Thyroid gland (tissue), 4 donors: ENCODE results near the gene PLEKHH1. TPM values are rescaled to one million over a fixed set of nuclear protein-coding genes. Genes with fewer than 3 reads are reported as not detected.
A peak's percentile ranks its signal among the peaks of the same experiment; 100 is the strongest.

Source experiments
- DNase-seq, 2 donors: peaks; one replicate each; pipeline ENCODE4 v3.0.0-alpha.2; 2019
- H3K27ac ChIP-seq, 3 donors: fragments of 200-600 bp; sonication (generic); 1 replicate in 2 of 3; 2 replicates in 1 of 3; pipeline ENCODE4 v1.5.1; 2016 to 2019; ENCODE audit warnings: mild to moderate bottlenecking in 1 of 3, moderate library complexity in 1 of 3
- H3K27me3 ChIP-seq: fragments of 200-600 bp; sonication (generic); one replicate; pipeline ENCODE4 v1.5.1; 2019
- H3K36me3 ChIP-seq, 2 donors: fragments of 200-600 bp; sonication (generic); one replicate each; pipeline ENCODE4 v1.5.1; 2016 to 2019
- H3K4me1 ChIP-seq, 2 donors: fragments of 200-600 bp; sonication (generic); one replicate each; pipeline ENCODE4 v1.5.1; 2017 to 2019
- H3K4me3 ChIP-seq, 3 donors: fragments of 200-600 bp; sonication (generic); replicated peaks in 1 of 3; 1 replicate in 2 of 3; 2 replicates in 1 of 3; pipeline ENCODE4 v1.5.1; 2016; ENCODE audit warnings: mild to moderate bottlenecking in 1 of 3
- H3K9me3 ChIP-seq: fragments of 200-600 bp; sonication (generic); one replicate; pipeline ENCODE4 v1.5.1; 2017
- CTCF ChIP-seq, 6 experiments: fragments of 200-600 bp in 3 of 6; fragments of 450-650 bp in 3 of 6; sonication (generic) in 3 of 6; IDR thresholded peaks; one replicate each; pipeline ENCODE4 v1.5.1; 2016 to 2019; ENCODE audit warnings: antibody characterized with exemption in 6 of 6, mild to moderate bottlenecking in 2 of 6, inconsistent platforms in 1 of 6, moderate library complexity in 1 of 6
- POLR2A ChIP-seq, 2 donors: fragments of 450-650 bp; IDR thresholded peaks; one replicate each; pipeline ENCODE4 v1.6.1; 2017; ENCODE audit warnings: antibody characterized with exemption in 2 of 2, mild to moderate bottlenecking in 2 of 2, moderate library complexity in 1 of 2
- WGBS, 2 donors: methylation state at CpG; one replicate each; pipeline ENCODE4 v1.1.5; 2017; 5-methylcytosine and 5-hydroxymethylcytosine counted together
- intact Hi-C: fragments of 100-400 bp; cut with DNase I; formaldehyde crosslinking; loops from one replicate; pipeline ENCODE4 v1.15.1; 2023
- total RNA-seq, 4 donors: library from RNA; depleted of rRNA; stranded (reverse); fragments of >200 nt; gene quantifications; one replicate each; pipeline ENCODE4 v1.2.3, GENCODE V29; 2016

PLEKHH1 gene
- total RNA-seq, 4 donors from 2014 or later, result 225 to 336 (median 241) TPM

DNA sequence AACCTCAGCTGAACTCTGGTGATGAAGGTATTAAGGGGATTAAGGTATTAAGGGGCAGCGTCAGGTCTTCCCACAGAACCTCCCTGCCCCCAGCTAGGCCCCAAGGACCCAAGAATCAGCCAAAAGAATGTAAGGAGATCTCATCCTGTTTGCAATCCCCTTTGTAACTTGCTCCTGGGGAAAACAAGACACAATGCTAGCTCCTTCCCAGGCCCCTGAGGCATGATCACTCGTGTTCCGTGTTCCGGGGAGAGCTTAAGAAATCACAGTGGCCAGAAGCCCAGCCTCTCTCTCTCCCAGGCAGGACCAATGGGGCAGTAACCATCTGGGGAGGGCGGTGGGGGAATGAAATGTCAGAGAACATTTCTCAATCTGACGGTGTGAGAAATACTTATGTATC lies 33.8 kb downstream of the PLEKHH1 start:
- WGBS, 2 donors, result 35 to 38% methylated on average over 6 of the region's 6 CpGs
- no peaks in the 10 kb centered on the region for H3K9me3 ChIP-seq
- no peak overlapping the region for H3K4me3 ChIP-seq
- peak; percentile 79 to 89 for DNase-seq
- H3K27ac ChIP-seq, result peak overlapping the region; percentile 81 to 88 (median 87)
- no peak for TF ChIP-seq CTCF (IDR thresholded peaks at IDR 0.05)
- peak in 1 of 2 donors; percentile 66 for TF ChIP-seq POLR2A (IDR thresholded peaks at IDR 0.05)
- H3K36me3 ChIP-seq, result peaks cover 27 to 32% of the 10 kb centered on the region in 2 donors
- no peaks in the 10 kb centered on the region for H3K27me3 ChIP-seq
- intact Hi-C loops, result no loop called here
- H3K4me1 ChIP-seq, result peaks cover 43 to 46% of the 10 kb centered on the region in 2 donors

DNA sequence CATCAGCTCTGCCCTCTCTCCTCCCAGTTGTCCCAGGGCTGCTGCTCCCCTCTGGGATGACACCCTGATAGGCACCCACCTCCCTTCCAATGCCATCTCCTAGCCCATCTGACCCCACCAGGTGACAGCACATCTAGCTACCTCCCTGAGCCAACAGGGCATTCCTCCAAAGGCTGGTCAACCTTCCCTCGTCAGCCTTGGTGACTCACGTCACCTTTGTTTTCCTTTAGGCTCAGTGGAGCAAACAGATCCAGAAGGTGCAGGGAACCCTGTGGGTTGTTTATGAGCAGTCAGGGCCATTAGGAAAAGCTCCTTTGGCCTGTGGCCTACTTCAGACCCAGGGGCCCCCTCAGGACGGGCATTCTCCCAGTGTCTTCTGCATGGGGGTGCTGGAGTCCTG lies 34.6 kb downstream of the PLEKHH1 start:
- TF ChIP-seq POLR2A (IDR thresholded peaks at IDR 0.05) (no peak), CTCF (IDR thresholded peaks at IDR 0.05) (no peak)
- Histone ChIP-seq H3K9me3 (no peaks in the 10 kb centered on the region), H3K4me1 (peaks cover 43 to 46% of the 10 kb centered on the region in 2 donors), H3K27ac (peak overlapping the region; percentile 81 to 88 (median 87)), H3K36me3 (peaks cover 24 to 31% of the 10 kb centered on the region in 2 donors), H3K27me3 (no peaks in the 10 kb centered on the region), H3K4me3 (no peak overlapping the region)
- peak; percentile 58 to 82 for DNase-seq
- 39 to 53% methylated on average over 3 of the region's 3 CpGs for WGBS, 2 donors
- intact Hi-C loops, result no loop called here

GRCh38 chr14:67569011-67569650 lies 36.0 kb downstream of the PLEKHH1 start:
- Histone ChIP-seq H3K27me3 (no peaks in the 10 kb centered on the region), H3K4me3 (no peak overlapping the region), H3K9me3 (no peaks in the 10 kb centered on the region), H3K4me1 (peaks cover 34 to 36% of the 10 kb centered on the region in 2 donors), H3K27ac (peak overlapping the region in 1 of 3 donors; percentile 87), H3K36me3 (peaks cover 36 to 40% of the 10 kb centered on the region in 2 donors)
- intact Hi-C loops, result no loop called here
- no peak for DNase-seq
- WGBS, 2 donors, result 70 to 85% methylated on average over 7 to 9 of the region's 11 CpGs
- TF ChIP-seq CTCF (IDR thresholded peaks at IDR 0.05), result no peak
- TF ChIP-seq POLR2A (IDR thresholded peaks at IDR 0.05), result no peak

GRCh38 chr14:67569651-67570290 lies 36.7 kb downstream of the PLEKHH1 start:
- H3K27me3 ChIP-seq, result no peaks in the 10 kb centered on the region
- H3K9me3 ChIP-seq, result no peaks in the 10 kb centered on the region
- no peak for TF ChIP-seq CTCF (IDR thresholded peaks at IDR 0.05)
- TF ChIP-seq POLR2A (IDR thresholded peaks at IDR 0.05), result no peak
- H3K27ac ChIP-seq, result peak overlapping the region in 1 of 3 donors; percentile 87
- peaks cover 31 to 33% of the 10 kb centered on the region in 2 donors for H3K4me1 ChIP-seq
- no peak for DNase-seq
- H3K4me3 ChIP-seq, result no peak overlapping the region
- WGBS, 2 donors, result 89% methylated on average over 4 of the region's 4 CpGs
- peaks cover 42 to 46% of the 10 kb centered on the region in 2 donors for H3K36me3 ChIP-seq
- intact Hi-C loops, result loop anchor here (5.0 to 10.0 kb wide), 2 partner anchors 42 to 145 kb away; no protein-coding TSS in a partner anchor

- H3K27ac ChIP-seq, result no peak overlapping the region
- DNase-seq, result no peak
- no peak for TF ChIP-seq CTCF (IDR thresholded peaks at IDR 0.05)
- no peak for TF ChIP-seq POLR2A (IDR thresholded peaks at IDR 0.05)
- no peak overlapping the region for H3K4me3 ChIP-seq
- WGBS, 2 donors, result 91 to 92% methylated on average over 7 of the region's 7 CpGs
- H3K36me3 ChIP-seq, result peaks cover 49 to 53% of the 10 kb centered on the region in 2 donors
- H3K27me3 ChIP-seq, result no peaks in the 10 kb centered on the region
- intact Hi-C loops, result loop anchor here (5.0 to 10.0 kb wide), 2 partner anchors 43 to 146 kb away; no protein-coding TSS in a partner anchor
- no peaks in the 10 kb centered on the region for H3K9me3 ChIP-seq
- peaks cover 24 to 26% of the 10 kb centered on the region in 2 donors for H3K4me1 ChIP-seq
These were observed 37.4 kb downstream of the PLEKHH1 start for GRCh38 chr14:67570453-67570852.
